ENCODE results near the gene KPNA6. TPM values are rescaled to one million over a fixed set of nuclear protein-coding genes. Genes with fewer than 3 reads are reported as not detected.

Gene KPNA6
- polyA plus RNA-seq, 1 of the 3 experiments (the other 2 are of a cell fraction), result 13.1 TPM

GRCh38 chr1:32224285-32224684 is 116.4 kb downstream of the KPNA6 start:
- Histone ChIP-seq H3K4me3 (ENCODE audit: low read depth in 2 of 2, low read length in 1 of 2) (no peak overlapping the region), H2AFZ (ENCODE audit: low read depth) (no peak overlapping the region), H3K4me2 (no peak overlapping the region), H3F3A (replicated peaks; ENCODE audit: insufficient read depth) (no peaks in the 10 kb centered on the region), H3K27ac (ENCODE audit: low read depth in 2 of 2, low read length in 1 of 2) (no peak overlapping the region), H3K27me3 (ENCODE audit: insufficient read depth) (no peaks in the 10 kb centered on the region), H3K9me2 (no peaks in the 10 kb centered on the region), H3K36me3 (replicated peaks in 1 of 2; ENCODE audit: control insufficient read depth in 1 of 2, insufficient read depth in 2 of 2, low read length in 1 of 2) (peaks cover 33 to 50% of the 10 kb centered on the region in 2 experiments), H3K9me3 (no peaks in the 10 kb centered on the region), H3K79me2 (ENCODE audit: insufficient read depth) (peaks cover 62% of the 10 kb centered on the region), H3K4me1 (ENCODE audit: control insufficient read depth in 1 of 2, insufficient read depth in 2 of 2, low read depth in 1 of 2, low read length in 1 of 2) (peaks cover 8 to 17% of the 10 kb centered on the region in 2 experiments; a peak in 3 of 4 replicates), H3K9ac (no peak overlapping the region), H4K20me1 (ENCODE audit: insufficient read depth) (no peaks in the 10 kb centered on the region)
- ChIA-PET POLR2A (no interaction called here), CTCF (interaction anchor here (4.3 kb wide), 1 partner anchor 16 kb away, joined by 20 read pairs; no protein-coding TSS in a partner anchor)
- TF ChIP-seq TCF12 (IDR thresholded peaks at IDR 0.05) (no peak), EP300 (IDR thresholded peaks at IDR 0.05; ENCODE audit: borderline replicate concordance in 1 of 2, low read depth in 1 of 2, low read length in 1 of 2) (no peak), YY1 (IDR thresholded peaks at IDR 0.05; ENCODE audit: low read depth) (no peak), NFIC (IDR thresholded peaks at IDR 0.05; ENCODE audit: borderline replicate concordance) (no peak), MXI1 (IDR thresholded peaks at IDR 0.05; ENCODE audit: low read depth, low read length) (no peak), SIN3A (IDR thresholded peaks at IDR 0.05; ENCODE audit: borderline replicate concordance, low read depth, low read length) (no peak), ELF1 (IDR thresholded peaks at IDR 0.05) (no peak), RAD21 (IDR thresholded peaks at IDR 0.05; ENCODE audit: low read length) (no peak), POLR2AphosphoS5 (IDR thresholded peaks at IDR 0.05; ENCODE audit: low read depth, low read length) (no peak), MAX (IDR thresholded peaks at IDR 0.05; ENCODE audit: low read depth) (no peak), FOSL2 (IDR thresholded peaks at IDR 0.05; ENCODE audit: borderline replicate concordance, low read depth) (no peak), CTCF (IDR thresholded peaks at IDR 0.05) (no peak), TEAD4 (IDR thresholded peaks at IDR 0.05; ENCODE audit: borderline replicate concordance, insufficient read depth) (no peak), FOXM1 (IDR thresholded peaks at IDR 0.05; ENCODE audit: low read depth) (no peak), GABPA (IDR thresholded peaks at IDR 0.05; ENCODE audit: low read depth) (no peak), USF1 (IDR thresholded peaks at IDR 0.05; ENCODE audit: borderline replicate concordance, low read depth) (no peak)
- 96% methylated on average over 4 of the region's 4 CpGs for WGBS (ENCODE audit: low lambda C conversion rate)
- DNase-seq, result no peak

Small RNAs within 50 kb of the gene (small RNA-seq; reads per million reads assigned to genes)
- gene MIR5585 (0 to 0.39 (median 0) reads per million in 7 experiments), gene RF00017 (0 reads per million in 7 experiments)

Other genes starting within 250 kb of the KPNA6 start
- gene PTP4A2, start 169.7 kb upstream of the KPNA6 start, polyA plus RNA-seq (2012; rRNA removed), result 41.7 and 46.7 TPM in 2 replicates
- gene KHDRBS1, start 94.2 kb upstream of the KPNA6 start, polyA plus RNA-seq (2012; rRNA removed), result 37.7 and 52.8 TPM in 2 replicates
- gene TMEM39B, start 35.1 kb upstream of the KPNA6 start, polyA plus RNA-seq (2012; rRNA removed), result 24.4 and 25.1 TPM in 2 replicates
- gene TXLNA, start 71.6 kb downstream of the KPNA6 start, polyA plus RNA-seq (2012; rRNA removed), result 26.4 and 32.7 TPM in 2 replicates
- 18.8 and 26.3 TPM in 2 replicates for gene CCDC28B, start 92.5 kb downstream of the KPNA6 start, polyA plus RNA-seq (2012; rRNA removed)
- 2.4 and 2.9 TPM in 2 replicates for gene IQCC, start 97.6 kb downstream of the KPNA6 start, polyA plus RNA-seq (2012; rRNA removed)
- not detected in 2 replicates for gene DCDC2B, start 101.0 kb downstream of the KPNA6 start, polyA plus RNA-seq (2012; rRNA removed)
- gene TMEM234, start 114.3 kb downstream of the KPNA6 start, polyA plus RNA-seq (2012; rRNA removed), result 31.8 and 31.9 TPM in 2 replicates
- gene EIF3I, start 114.4 kb downstream of the KPNA6 start, polyA plus RNA-seq (2012; rRNA removed), result 463 and 479 TPM in 2 replicates
- gene FAM167B, start 139.2 kb downstream of the KPNA6 start, polyA plus RNA-seq (2012; rRNA removed), result 1.2 and 1.6 TPM in 2 replicates
- gene LCK, start 143.2 kb downstream of the KPNA6 start, polyA plus RNA-seq (2012; rRNA removed), result not detected in 2 replicates
- gene HDAC1, start 184.0 kb downstream of the KPNA6 start, polyA plus RNA-seq (2012; rRNA removed), result 172 and 226 TPM in 2 replicates
- gene MARCKSL1, start 228.2 kb downstream of the KPNA6 start, polyA plus RNA-seq (2012; rRNA removed), result 254 and 275 TPM in 2 replicates